K562 (cell line): Measurements from ENCODE around the gene SLCO2B1.

Experiments
- CTCF ChIP-seq, 3 experiments: IDR thresholded peaks in 2 of 3; conservative IDR thresholded peaks in 1 of 3; 2 replicates each; pipeline ENCODE4 v1.5.1; 2011 to 2012; ENCODE audit warnings: low read length in 3 of 3, mild to moderate bottlenecking in 3 of 3, control low read depth in 2 of 3, improper control_type of control experiment in 1 of 3, inconsistent platforms in 1 of 3, low read depth in 1 of 3, mixed read lengths in 1 of 3, moderate library complexity in 1 of 3; ENCODE audit not compliant: insufficient read depth in 2 of 3
- EZH2 ChIP-seq: IDR thresholded peaks from 2 replicates; pipeline ENCODE4 v1.6.1; 2012; ENCODE audit warnings: low read depth, mild to moderate bottlenecking, inconsistent platforms, low read length, borderline replicate concordance
- MYNN ChIP-seq, 2 experiments: sonication (generic); formaldehyde crosslinking in 1 of 2; IDR thresholded peaks; 2 replicates each; pipeline versions ENCODE4 v1.5.0 to v1.6.1; 2016 to 2020; ENCODE audit warnings: antibody characterized with exemption in 1 of 2, missing genetic modification reagents in 1 of 2
- NFE2L1 ChIP-seq: fragments of 450-650 bp; IDR thresholded peaks from 2 replicates; pipeline ENCODE4 v1.6.1; 2016; ENCODE audit warnings: missing genetic modification characterization, low read depth, mild to moderate bottlenecking, missing compliant biosample characterization, moderate library complexity, borderline replicate concordance
- NR1H2 ChIP-seq: sonication (generic); formaldehyde crosslinking; IDR thresholded peaks from 2 replicates; pipeline ENCODE4 v1.4.0; 2020; ENCODE audit warnings: mild to moderate bottlenecking, missing genetic modification reagents
- STAG1 ChIP-seq: sonication (generic); formaldehyde crosslinking; IDR thresholded peaks from 2 replicates; pipeline ENCODE4 v1.5.0; 2020; ENCODE audit warnings: missing genetic modification reagents, borderline replicate concordance
- YY1 ChIP-seq, 3 experiments: IDR thresholded peaks; 2 replicates each; pipeline ENCODE4 v1.6.1; 2011; ENCODE audit warnings: low read length in 2 of 3, mild to moderate bottlenecking in 2 of 3, moderate library complexity in 2 of 3, borderline replicate concordance in 1 of 3, control low read depth in 1 of 3, low read depth in 1 of 3; ENCODE audit not compliant: insufficient read depth in 3 of 3, insufficient replicate concordance in 2 of 3, control insufficient read depth in 1 of 3, insufficient read length in 1 of 3; ENCODE audit errors: extremely low read depth in 1 of 3
- ZBTB7A ChIP-seq: IDR thresholded peaks from 2 replicates; pipeline ENCODE4 v1.6.1; 2011; ENCODE audit warnings: low read depth, mild to moderate bottlenecking, low read length, moderate library complexity, borderline replicate concordance; ENCODE audit not compliant: control insufficient read depth
- ZNF512 ChIP-seq: IDR thresholded peaks from 2 replicates; pipeline ENCODE4 v1.6.1; 2016; ENCODE audit warnings: missing genetic modification characterization, missing compliant biosample characterization

DNA sequence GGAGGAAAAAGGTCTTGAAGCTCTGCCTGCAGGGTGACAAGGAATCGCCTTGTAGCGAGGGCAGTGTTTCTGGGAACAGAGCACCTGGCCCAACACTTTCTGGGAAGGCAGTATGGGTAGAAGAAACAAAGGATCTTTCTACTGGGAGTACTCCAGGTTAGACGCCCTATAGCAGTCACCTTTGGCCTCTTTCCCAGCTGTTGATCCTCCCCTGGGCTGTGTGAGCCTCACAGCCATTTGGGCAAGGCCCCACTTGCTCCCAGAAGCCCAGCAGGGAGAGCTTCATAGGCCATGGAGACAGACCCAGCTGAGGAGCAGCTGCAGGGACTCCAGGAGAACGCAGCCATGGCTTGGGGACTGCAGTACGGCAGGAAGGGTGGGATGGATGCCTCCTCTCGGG, 1.2 kb downstream of the SLCO2B1 start:
- TF ChIP-seq ZNF512 (tag): no peak
- TF ChIP-seq YY1 (IDR thresholded peaks at IDR 0.05; ENCODE audit: borderline replicate concordance in 1 of 3, control insufficient read depth in 1 of 3, extremely low read depth in 1 of 3, insufficient read depth in 3 of 3, insufficient read length in 1 of 3, insufficient replicate concordance in 2 of 3, low read depth in 1 of 3, low read length in 2 of 3): no peak
- no peak for TF ChIP-seq ZBTB7A
- TF ChIP-seq NFE2L1 (tag): no peak
- TF ChIP-seq EZH2: no peak
- no peak for TF ChIP-seq CTCF (IDR thresholded peaks at IDR 0.05 in 2 of 3, conservative IDR thresholded peaks at IDR 0.05 in 1 of 3; ENCODE audit: insufficient read depth in 2 of 3, low read depth in 1 of 3, low read length in 3 of 3)
- no peak for TF ChIP-seq NR1H2 (CRISPR knock-in tag)
- TF ChIP-seq STAG1 (CRISPR knock-in tag): no peak
- TF ChIP-seq MYNN (IDR thresholded peaks at IDR 0.05): no peak
- TF ChIP-seq MYNN (CRISPR knock-in tag; IDR thresholded peaks at IDR 0.05): no peak
